HL-60 (cell line): ENCODE data around the gene DGKI.

ENCODE experiments used
- POLR2AphosphoS5 ChIP-seq: IDR thresholded peaks from 2 replicates; pipeline ENCODE4 v1.6.1; 2012; ENCODE audit warnings: low read depth
- TF ChIP-seq, protein P1 (sequence below): IDR thresholded peaks from one replicate; pipeline ENCODE4 v1.5.1; 2011; ENCODE audit warnings: low read length, control low read depth, inconsistent platforms; ENCODE audit not compliant: insufficient read depth

DNA sequence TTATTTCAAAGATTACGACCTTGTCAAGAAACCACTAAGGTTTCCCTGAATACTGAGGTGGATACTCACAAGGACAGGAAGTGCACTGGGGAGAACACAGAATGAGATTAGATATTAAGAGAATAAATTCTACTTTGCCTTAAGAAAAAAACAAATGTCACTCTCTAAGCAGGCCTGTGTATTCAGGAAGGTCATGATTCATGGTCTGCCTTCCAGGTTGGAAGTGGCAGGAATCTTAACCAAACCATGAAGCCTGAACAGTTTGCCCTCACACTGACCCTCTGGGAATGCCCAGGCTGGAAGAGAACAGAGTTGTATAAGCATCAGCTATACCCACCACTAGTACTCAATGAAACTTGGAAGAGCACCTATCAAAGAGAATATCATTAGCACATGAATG is 227.6 kb downstream of the DGKI start:
- TF ChIP-seq POLR2AphosphoS5, result no peak
- TF ChIP-seq, protein P1, sequence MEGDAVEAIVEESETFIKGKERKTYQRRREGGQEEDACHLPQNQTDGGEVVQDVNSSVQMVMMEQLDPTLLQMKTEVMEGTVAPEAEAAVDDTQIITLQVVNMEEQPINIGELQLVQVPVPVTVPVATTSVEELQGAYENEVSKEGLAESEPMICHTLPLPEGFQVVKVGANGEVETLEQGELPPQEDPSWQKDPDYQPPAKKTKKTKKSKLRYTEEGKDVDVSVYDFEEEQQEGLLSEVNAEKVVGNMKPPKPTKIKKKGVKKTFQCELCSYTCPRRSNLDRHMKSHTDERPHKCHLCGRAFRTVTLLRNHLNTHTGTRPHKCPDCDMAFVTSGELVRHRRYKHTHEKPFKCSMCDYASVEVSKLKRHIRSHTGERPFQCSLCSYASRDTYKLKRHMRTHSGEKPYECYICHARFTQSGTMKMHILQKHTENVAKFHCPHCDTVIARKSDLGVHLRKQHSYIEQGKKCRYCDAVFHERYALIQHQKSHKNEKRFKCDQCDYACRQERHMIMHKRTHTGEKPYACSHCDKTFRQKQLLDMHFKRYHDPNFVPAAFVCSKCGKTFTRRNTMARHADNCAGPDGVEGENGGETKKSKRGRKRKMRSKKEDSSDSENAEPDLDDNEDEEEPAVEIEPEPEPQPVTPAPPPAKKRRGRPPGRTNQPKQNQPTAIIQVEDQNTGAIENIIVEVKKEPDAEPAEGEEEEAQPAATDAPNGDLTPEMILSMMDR, result no peak
